Effector memory CD4-positive, alpha-beta T cell (primary cell): ENCODE measurements around the gene KRTAP5-2.
A peak's percentile ranks its signal among the peaks of the same experiment; 100 is the strongest.
"Not testable (repeated sequence)": the region's sequence is repeated elsewhere in the genome, so short reads cannot be mapped to it uniquely, and the experiment has no call there.

Experiments used
- DNase-seq, 3 donors: peaks; one replicate each; pipeline ENCODE4 v3.0.0-alpha.2; 2020
- H3K27ac ChIP-seq: 2 replicates; pipeline ENCODE4 v1.7.0; 2013; ENCODE audit warnings: mild to moderate bottlenecking, low read length, moderate library complexity; ENCODE audit not compliant: insufficient read depth, poor library complexity, severe bottlenecking
- H3K27me3 ChIP-seq: replicated peaks from 2 replicates; pipeline ENCODE4 v1.7.0; 2013; ENCODE audit warnings: mild to moderate bottlenecking, low read length; ENCODE audit not compliant: insufficient read depth, control insufficient read depth, poor library complexity, severe bottlenecking
- H3K36me3 ChIP-seq: 2 replicates; pipeline ENCODE4 v1.7.0; 2013; ENCODE audit warnings: mild to moderate bottlenecking, low read length, moderate library complexity; ENCODE audit not compliant: control insufficient read depth, insufficient read depth
- H3K4me1 ChIP-seq: 2 replicates; pipeline ENCODE4 v1.7.0; 2013; ENCODE audit warnings: low read length, mild to moderate bottlenecking; ENCODE audit not compliant: control insufficient read depth, insufficient read depth, poor library complexity, severe bottlenecking
- H3K4me3 ChIP-seq: 2 replicates; pipeline ENCODE4 v1.7.0; 2013; ENCODE audit warnings: low read length, low read depth, mild to moderate bottlenecking; ENCODE audit not compliant: insufficient read depth, poor library complexity, severe bottlenecking
- H3K9me3 ChIP-seq: 2 replicates; pipeline ENCODE4 v1.7.0; 2013; ENCODE audit warnings: mild to moderate bottlenecking, low read length, moderate library complexity; ENCODE audit not compliant: control insufficient read depth

The KRTAP5-2 gene

DNA sequence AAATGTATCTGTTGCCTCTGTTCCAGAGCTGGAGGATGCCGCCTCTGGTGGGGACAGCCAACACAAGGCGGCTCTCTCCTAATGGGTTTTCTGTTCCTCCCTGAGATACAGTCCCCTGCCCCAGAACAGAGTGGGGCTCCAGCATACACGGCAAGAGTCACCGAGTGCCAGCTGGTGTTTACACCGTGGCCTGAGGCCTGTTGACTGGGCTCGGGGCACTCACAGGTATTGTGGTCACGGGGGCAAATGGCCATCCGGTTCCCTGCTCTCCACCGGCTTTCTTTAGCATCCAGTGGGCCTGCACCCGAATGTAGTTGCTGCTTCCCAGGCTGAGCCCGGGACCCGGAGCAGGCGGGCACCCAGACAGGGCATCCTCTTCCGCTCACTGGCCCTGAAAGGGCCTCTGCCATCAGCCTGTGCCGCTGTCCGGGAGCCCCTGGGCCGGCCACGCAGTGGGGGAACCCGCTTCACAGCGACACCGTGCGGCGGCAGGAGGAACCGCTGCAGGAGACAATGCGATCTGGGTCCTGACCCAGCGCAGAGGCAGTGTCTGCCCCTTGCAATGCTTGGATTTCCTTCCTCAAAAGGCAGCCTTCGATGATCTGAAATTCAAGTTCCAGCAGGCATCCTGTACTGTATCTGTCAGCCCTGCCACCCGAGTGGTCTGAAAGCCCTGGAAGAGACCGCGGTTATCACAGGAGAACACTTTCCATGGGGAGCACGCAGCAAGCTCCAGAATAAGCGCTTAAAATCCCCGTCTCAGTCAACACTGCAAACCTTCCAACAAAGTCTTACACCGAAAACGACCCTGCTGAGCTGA, 30.6 kb upstream of the KRTAP5-2 start:
- peaks cover 10% of the 10 kb centered on the region for H3K4me1 ChIP-seq
- peak; percentile 20 to 45 (median 41) for DNase-seq
- no peaks in the 10 kb centered on the region for H3K36me3 ChIP-seq
- H3K9me3 ChIP-seq = no peaks in the 10 kb centered on the region
- no peak overlapping the region for H3K4me3 ChIP-seq
- H3K27me3 ChIP-seq = peaks cover 14% of the 10 kb centered on the region
- no peak overlapping the region for H3K27ac ChIP-seq

DNA sequence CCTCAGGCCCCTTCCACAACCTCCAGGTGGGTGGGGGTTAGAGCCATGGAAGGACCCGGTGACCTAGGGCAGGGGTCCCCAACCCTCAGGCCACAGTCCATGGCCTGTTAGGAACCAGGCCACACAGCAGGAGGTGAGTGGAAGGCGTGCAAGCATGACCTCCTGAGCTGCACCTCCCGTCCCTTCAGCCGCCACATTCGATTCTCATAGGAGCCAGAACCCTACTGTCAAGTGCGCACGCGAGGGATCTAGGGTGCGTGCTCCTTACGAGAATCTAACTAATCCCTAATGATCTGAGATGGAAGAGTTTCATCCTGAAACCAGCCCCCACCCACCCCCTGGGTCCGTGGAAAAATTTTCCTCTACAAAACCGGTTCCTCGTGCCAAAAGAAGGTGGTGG, 27.4 kb upstream of the KRTAP5-2 start:
- peaks cover 2% of the 10 kb centered on the region for H3K27me3 ChIP-seq
- DNase-seq = no peak

DNA sequence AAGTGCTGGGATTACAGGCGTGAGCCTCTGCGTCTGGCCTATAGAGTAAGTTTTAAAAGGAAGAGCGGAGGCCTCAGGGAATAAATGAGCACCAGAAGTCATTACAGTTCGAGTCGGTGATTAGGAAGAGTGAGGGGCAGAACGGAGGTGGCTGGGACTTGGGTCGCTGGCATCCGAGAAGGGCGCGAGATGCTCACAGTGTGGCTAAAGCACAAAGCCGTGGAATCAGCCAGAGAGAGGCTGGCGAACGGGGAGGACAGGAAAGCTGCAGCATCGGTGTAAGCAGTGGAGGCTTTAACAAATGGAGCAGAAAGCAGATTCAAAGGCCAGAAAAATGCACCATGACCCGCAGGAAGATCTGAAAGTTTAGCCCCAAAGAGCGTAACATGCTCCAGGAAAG, 26.5 kb upstream of the KRTAP5-2 start:
- H3K4me1 ChIP-seq = peaks cover 10% of the 10 kb centered on the region
- no peak for DNase-seq
- H3K36me3 ChIP-seq = no peaks in the 10 kb centered on the region
- no peak overlapping the region for H3K27ac ChIP-seq
- H3K27me3 ChIP-seq = no peaks in the 10 kb centered on the region
- H3K9me3 ChIP-seq = no peaks in the 10 kb centered on the region
- H3K4me3 ChIP-seq = no peak overlapping the region

More for the DNA sequence above, 27.4 kb upstream of the KRTAP5-2 start:
- H3K4me1 ChIP-seq = peaks cover 10% of the 10 kb centered on the region
- no peaks in the 10 kb centered on the region for H3K9me3 ChIP-seq
- H3K4me3 ChIP-seq = no peak overlapping the region
- no peaks in the 10 kb centered on the region for H3K36me3 ChIP-seq
- no peak overlapping the region for H3K27ac ChIP-seq

DNA sequence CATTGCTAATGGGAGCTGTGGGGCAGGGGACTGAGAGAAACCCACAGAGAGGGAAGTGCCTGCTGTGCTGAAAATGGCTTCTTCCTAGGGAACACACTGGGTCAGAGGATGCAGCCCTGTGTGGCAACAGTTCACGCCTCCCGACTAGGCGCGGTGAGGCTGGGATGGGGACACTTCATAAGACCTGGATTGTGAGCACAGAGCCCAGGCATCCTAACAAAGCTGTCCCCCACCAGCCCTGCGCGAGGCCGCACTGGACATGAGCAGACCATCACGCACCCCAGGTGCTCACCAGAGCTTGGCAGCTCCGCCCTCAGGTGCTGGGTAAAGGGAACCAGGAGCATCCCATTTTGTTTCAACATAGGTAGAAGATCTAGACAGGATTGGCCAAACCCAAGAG, 25.6 kb upstream of the KRTAP5-2 start:
- Histone ChIP-seq H3K4me1 (peaks cover 3% of the 10 kb centered on the region), H3K27me3 (no peaks in the 10 kb centered on the region), H3K27ac (no peak overlapping the region), H3K9me3 (no peaks in the 10 kb centered on the region), H3K4me3 (no peak overlapping the region), H3K36me3 (no peaks in the 10 kb centered on the region)
- no peak for DNase-seq

DNA sequence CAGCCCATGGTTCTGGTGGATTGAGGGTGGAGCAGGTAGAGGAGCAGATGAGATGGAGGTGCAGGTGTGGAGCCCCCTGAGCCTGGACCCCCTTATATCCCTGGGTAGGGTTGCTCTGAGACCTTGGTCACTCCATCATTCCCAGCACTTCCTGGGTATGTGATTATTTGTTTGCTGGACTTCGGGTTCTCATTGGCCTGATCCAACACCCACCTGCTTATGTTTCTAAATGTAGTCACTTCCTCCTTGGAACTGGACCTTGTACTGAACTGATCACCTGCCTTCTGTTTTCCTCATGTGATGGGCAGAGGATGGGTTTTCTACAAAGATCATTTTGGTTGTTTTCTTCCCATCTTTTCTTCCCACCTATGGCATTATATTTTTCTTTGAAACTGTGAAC, 24.0 kb upstream of the KRTAP5-2 start, which contains the start of gene KRTAP5-4:
Gene KRTAP5-4, minus strand, starts transcription at position 53 of the 400 bp plus-strand sequence. Its CDS starts 45 bp downstream, at position 8.
- no peaks in the 10 kb centered on the region for H3K9me3 ChIP-seq
- H3K4me3 ChIP-seq = no peak within 1 kb of the TSS
- no peak within 1 kb of the TSS for H3K27ac ChIP-seq
- DNase-seq = no peak
- H3K4me1 ChIP-seq = no peaks in the 10 kb centered on the region
- no peaks in the 10 kb centered on the region for H3K27me3 ChIP-seq
- H3K36me3 ChIP-seq = no peaks in the 10 kb centered on the region

DNA sequence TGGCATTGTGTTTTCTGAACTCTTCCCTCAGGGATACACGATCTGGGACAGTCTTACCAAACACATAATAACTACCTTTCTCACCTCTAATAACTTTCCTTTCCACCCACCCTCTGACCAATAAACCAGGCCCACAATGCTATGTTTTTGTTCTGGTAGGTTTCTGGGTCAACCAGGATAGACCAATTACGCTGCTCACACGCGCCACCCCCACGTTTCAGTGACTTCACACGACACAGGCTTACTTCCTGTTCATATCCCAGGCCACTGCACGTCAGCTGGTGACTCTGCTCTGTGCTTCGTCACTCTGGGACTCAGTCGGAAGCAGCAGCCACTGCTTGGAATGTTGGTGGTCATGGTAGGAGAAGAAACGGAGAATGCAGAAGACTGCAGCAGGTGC, 21.4 kb upstream of the KRTAP5-2 start:
- Histone ChIP-seq H3K27me3 (no peaks in the 10 kb centered on the region), H3K36me3 (no peaks in the 10 kb centered on the region), H3K9me3 (no peaks in the 10 kb centered on the region), H3K27ac (no peak overlapping the region), H3K4me3 (no peak overlapping the region), H3K4me1 (no peaks in the 10 kb centered on the region)
- peak; percentile 6 to 30 (median 8) for DNase-seq

DNA sequence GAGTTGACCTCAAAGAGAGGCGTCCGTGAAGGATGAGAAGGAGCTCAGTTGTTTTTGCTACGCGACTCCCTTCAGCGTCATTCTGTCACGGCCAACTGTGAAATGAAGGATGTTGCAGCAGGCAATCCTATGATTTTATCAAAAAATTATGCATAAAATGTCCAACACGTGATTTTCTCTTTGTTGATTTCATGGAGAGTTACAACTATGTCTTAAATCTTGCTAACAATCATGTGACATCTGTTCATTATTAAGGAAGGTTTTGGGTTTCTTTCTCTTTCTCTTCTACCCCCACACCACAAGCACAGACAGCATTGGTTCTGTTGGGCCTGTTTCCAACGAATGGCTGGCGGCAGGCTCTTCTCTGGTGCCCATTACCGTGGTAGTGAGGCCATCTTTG, 20.1 kb upstream of the KRTAP5-2 start:
- Histone ChIP-seq H3K9me3 (no peaks in the 10 kb centered on the region), H3K27me3 (no peaks in the 10 kb centered on the region), H3K36me3 (no peaks in the 10 kb centered on the region), H3K27ac (no peak overlapping the region), H3K4me3 (no peak overlapping the region), H3K4me1 (no peaks in the 10 kb centered on the region)
- DNase-seq = no peak

DNA sequence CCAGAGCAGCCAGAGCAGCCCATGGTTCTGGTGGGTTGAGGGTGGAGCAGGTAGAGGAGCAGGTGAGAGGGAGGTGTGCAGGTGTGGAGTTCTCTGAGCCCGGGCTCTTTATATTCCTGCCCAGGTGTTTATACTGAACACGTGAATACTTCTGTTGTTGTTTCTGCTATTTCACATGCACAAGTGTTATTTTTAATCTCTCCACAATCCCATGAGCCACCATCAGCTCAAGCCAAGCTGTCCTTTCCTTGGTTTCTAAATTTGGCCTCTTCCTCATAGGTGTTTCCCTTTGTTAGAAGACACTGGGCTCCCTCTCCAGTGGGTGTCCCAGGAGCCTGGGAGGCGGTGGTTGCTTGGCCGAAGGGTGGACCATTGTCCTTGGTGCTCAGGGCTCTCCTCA, 10.3 kb upstream of the KRTAP5-2 start, which contains the start of gene KRTAP5-3:
Gene KRTAP5-3, minus strand, starts transcription at position 101 of the 400 bp plus-strand sequence. Its CDS starts 78 bp downstream, at position 23.
- no peaks in the 10 kb centered on the region for H3K9me3 ChIP-seq
- H3K4me3 ChIP-seq = no peak within 1 kb of the TSS
- H3K4me1 ChIP-seq = no peaks in the 10 kb centered on the region
- no peaks in the 10 kb centered on the region for H3K27me3 ChIP-seq
- DNase-seq = no peak
- H3K27ac ChIP-seq = no peak within 1 kb of the TSS
- no peaks in the 10 kb centered on the region for H3K36me3 ChIP-seq

DNA sequence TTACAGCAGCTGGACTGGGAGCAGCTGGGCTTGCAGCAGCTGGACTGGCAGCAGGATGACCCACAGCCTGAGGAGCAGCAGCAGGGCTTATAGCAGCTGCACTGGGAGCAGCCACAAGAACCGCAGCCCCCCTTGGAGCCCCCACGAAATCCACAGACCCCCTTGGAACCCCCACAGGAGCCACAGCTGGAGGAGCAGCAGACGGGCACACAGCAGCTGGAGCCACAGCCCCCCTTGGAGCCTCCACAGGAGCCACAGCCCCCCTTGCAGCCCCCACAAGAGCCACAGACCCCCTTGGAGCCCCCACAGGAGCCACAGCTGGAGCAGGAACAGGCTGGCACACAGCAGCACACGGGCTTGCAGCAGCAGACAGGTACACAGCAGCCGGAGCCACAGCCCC, 9.8 kb upstream of the KRTAP5-2 start:
- H3K36me3 ChIP-seq, H3K27ac ChIP-seq, DNase-seq, H3K4me1 ChIP-seq, H3K4me3 ChIP-seq, H3K9me3 ChIP-seq, H3K27me3 ChIP-seq: not testable (repeated sequence)

DNA sequence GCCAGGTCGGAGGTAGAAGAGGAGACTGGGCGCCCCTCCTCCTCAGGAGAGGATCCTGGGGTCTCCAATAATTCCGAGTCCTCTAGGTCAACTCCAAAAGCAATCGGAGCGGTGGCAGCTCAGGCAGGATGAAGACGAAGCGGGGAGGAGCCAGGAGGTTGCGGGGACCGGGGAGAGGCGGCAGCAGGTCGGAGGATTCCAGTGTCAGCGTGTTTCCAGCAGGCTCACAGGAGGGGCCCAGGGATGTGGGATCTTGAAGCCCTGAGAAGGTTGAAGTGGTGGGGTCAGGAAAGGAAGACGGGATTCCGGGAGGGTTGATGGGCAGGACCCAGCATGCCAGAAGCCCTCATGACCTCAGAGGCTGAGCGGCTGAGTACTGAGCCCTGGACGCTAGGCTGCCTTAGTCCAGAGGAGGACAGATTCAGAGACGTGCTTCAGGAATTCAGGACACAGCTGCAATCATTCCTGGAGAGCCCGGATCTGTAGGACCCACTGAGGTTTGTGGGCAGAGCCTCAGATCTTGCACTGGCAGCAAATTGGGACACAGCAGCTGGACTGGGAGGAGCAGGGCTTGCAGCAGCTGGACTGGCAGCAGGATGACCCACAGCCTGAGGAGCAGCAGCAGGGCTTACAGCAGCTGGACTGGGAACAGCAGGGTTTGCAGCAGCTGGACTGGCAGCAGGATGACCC, 9.2 kb upstream of the KRTAP5-2 start:
- not testable (repeated sequence) for H3K27ac ChIP-seq, H3K4me3 ChIP-seq, DNase-seq, H3K36me3 ChIP-seq, H3K9me3 ChIP-seq, H3K27me3 ChIP-seq, H3K4me1 ChIP-seq
